Mononuclear cell (primary cell): ENCODE results near the gene ULK1. TPM values are rescaled to one million over a fixed set of nuclear protein-coding genes. Genes with fewer than 3 reads are reported as not detected.

ENCODE experiments used
- H3K27me3 ChIP-seq: 2 replicates; pipeline ENCODE4 v1.6.0; 2011; ENCODE audit warnings: low read length, control low read depth; ENCODE audit not compliant: insufficient read depth
- H3K4me1 ChIP-seq: 2 replicates; pipeline ENCODE4 v1.5.1; 2011; ENCODE audit warnings: mild to moderate bottlenecking, low read length, control low read depth; ENCODE audit not compliant: insufficient read depth
- H3K4me3 ChIP-seq: 2 replicates; pipeline ENCODE4 v1.5.1; 2011; ENCODE audit warnings: mild to moderate bottlenecking, low read length, moderate library complexity
- H3K9me3 ChIP-seq: 2 replicates; pipeline ENCODE4 v1.5.1; 2011; ENCODE audit warnings: low read depth, mild to moderate bottlenecking, control low read depth, low read length
- total RNA-seq: library from RNA; depleted of rRNA; stranded (reverse); fragments of >200 nt; gene quantifications from one replicate; pipeline ENCODE4 v1.2.3, GENCODE V29; 2012

ULK1 gene
- total RNA-seq, 1 donor = 25.8 TPM

- peaks cover 8% of the 10 kb centered on the region for H3K4me1 ChIP-seq
Observed at GRCh38 chr12:131962069-131962468, 67.6 kb downstream of the ULK1 start.

GRCh38 chr12:131963381-131963780 lies 69.0 kb downstream of the ULK1 start:
- no peaks in the 10 kb centered on the region for H3K27me3 ChIP-seq
- H3K9me3 ChIP-seq = no peaks in the 10 kb centered on the region
- no peak overlapping the region for H3K4me3 ChIP-seq
- H3K4me1 ChIP-seq = peaks cover 8% of the 10 kb centered on the region

More at GRCh38 chr12:131962069-131962468, 67.6 kb downstream of the ULK1 start:
- Histone ChIP-seq H3K4me3 (no peak overlapping the region), H3K27me3 (no peaks in the 10 kb centered on the region), H3K9me3 (no peaks in the 10 kb centered on the region)

GRCh38 chr12:131965073-131965472 lies 70.7 kb downstream of the ULK1 start:
- no peaks in the 10 kb centered on the region for H3K27me3 ChIP-seq
- H3K4me3 ChIP-seq = no peak overlapping the region
- H3K9me3 ChIP-seq = no peaks in the 10 kb centered on the region
- peaks cover 3% of the 10 kb centered on the region for H3K4me1 ChIP-seq

GRCh38 chr12:131971226-131971625 lies 76.8 kb downstream of the ULK1 start:
- peaks cover 6% of the 10 kb centered on the region for H3K4me1 ChIP-seq
- H3K4me3 ChIP-seq = no peak overlapping the region
- H3K9me3 ChIP-seq = no peaks in the 10 kb centered on the region
- H3K27me3 ChIP-seq = no peaks in the 10 kb centered on the region

Other genes with a start within 250 kb of the ULK1 start
- 59.0 TPM for gene SFSWAP, start 183.5 kb upstream of the ULK1 start, total RNA-seq
- gene MMP17, start 66.2 kb upstream of the ULK1 start, total RNA-seq = 5.0 TPM
- 4.5 TPM for gene PUS1, start 34.7 kb downstream of the ULK1 start, total RNA-seq
- 20.5 TPM for gene EP400, start 55.3 kb downstream of the ULK1 start, total RNA-seq
- 14.8 TPM for gene DDX51, start 249.7 kb downstream of the ULK1 start, total RNA-seq
- 3.3 TPM for gene NOC4L, start 249.8 kb downstream of the ULK1 start, total RNA-seq